Measurements from ENCODE around the gene LRRC4B. TPM values are rescaled to one million over a fixed set of nuclear protein-coding genes. Genes with fewer than 3 reads are reported as not detected.

Gene LRRC4B, protein sequence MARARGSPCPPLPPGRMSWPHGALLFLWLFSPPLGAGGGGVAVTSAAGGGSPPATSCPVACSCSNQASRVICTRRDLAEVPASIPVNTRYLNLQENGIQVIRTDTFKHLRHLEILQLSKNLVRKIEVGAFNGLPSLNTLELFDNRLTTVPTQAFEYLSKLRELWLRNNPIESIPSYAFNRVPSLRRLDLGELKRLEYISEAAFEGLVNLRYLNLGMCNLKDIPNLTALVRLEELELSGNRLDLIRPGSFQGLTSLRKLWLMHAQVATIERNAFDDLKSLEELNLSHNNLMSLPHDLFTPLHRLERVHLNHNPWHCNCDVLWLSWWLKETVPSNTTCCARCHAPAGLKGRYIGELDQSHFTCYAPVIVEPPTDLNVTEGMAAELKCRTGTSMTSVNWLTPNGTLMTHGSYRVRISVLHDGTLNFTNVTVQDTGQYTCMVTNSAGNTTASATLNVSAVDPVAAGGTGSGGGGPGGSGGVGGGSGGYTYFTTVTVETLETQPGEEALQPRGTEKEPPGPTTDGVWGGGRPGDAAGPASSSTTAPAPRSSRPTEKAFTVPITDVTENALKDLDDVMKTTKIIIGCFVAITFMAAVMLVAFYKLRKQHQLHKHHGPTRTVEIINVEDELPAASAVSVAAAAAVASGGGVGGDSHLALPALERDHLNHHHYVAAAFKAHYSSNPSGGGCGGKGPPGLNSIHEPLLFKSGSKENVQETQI
- total RNA-seq, result under 0.01 and 0.18 TPM in 2 replicates

DNA sequence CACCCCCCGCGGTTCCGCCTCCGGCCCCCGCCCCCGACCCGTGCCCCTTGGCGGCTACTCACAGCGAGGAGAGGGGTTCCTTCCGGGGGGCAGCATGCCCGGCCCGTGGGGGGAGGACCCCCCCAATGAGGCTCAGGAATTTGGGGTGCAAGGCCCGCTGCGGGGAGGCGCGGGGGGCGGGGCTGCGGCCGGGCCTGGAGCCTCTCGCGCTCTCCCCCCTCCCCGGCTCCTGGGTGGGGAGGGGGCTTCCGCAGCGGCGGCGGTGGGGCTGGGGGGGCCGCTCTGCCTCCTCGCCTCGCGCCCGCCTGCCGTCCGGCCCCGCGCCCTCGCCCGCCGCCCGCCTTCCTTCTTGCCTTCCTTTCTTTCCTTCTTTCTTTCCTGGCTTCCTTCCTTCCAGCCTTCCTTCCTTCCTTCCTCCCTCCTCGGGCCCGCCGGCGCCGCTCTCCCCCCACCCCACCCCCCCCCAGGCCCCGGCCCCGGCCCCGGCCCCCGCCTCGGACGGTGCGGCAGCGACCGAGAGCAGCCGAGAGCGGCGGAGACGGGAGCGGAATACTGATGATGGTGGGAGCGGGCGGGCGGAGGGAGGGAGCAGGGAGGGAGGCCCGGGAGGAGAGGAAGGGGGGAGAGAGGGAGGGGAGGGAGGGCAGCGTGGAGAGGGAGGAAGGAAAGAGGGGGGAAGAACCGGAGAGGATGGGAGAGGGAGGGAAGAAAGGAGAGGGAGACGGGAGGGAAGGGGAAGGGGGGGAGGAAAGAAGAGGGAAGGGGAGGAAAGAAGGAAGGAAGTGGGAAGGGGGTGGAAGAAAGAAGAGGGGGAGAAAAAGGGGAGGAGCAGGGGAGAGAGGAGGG is at the start of gene LRRC4B:
TSS of gene LRRC4B (minus strand) at position 554 of the 846 bp plus-strand sequence. CDS start 19,597 bp downstream, outside the sequence.

GRCh38 chr19:50513746-50514345 is 54.4 kb downstream of the LRRC4B start, which contains the start of gene ASPDH:
Gene ASPDH, minus strand, starts transcription at chr19:50513913. Its CDS starts 90 bp downstream, at chr19:50513823.

GRCh38 chr19:50511069-50511822 is 57.0 kb downstream of the LRRC4B start, which contains the start of gene JOSD2:
Gene JOSD2, minus strand, starts transcription at chr19:50511191. Its CDS starts 760 bp downstream, at chr19:50510431.

GRCh38 chr19:50476224-50476906 is 91.9 kb downstream of the LRRC4B start, which contains the start of the genes EMC10 and GARIN5A:
Gene EMC10, plus strand, starts transcription at chr19:50476507. Its CDS starts 38 bp downstream, at chr19:50476545.
Gene GARIN5A, minus strand, starts transcription at chr19:50476848. Its CDS starts 460 bp downstream, at chr19:50476388.

Other genes with a start within 250 kb of the LRRC4B start
- 0.16 and 0.90 TPM in 2 replicates for gene KCNC3, start 239.1 kb downstream of the LRRC4B start, total RNA-seq
- gene NAPSA, start 202.8 kb downstream of the LRRC4B start, total RNA-seq, result 0.16 TPM in 1 of 2 replicates, not detected in the other
- gene NR1H2, start 192.0 kb downstream of the LRRC4B start, total RNA-seq, result 88.1 and 95.9 TPM in 2 replicates
- gene POLD1, start 184.1 kb downstream of the LRRC4B start, total RNA-seq, result 15.9 and 18.2 TPM in 2 replicates
- not detected in 2 replicates for gene SPIB, start 149.5 kb downstream of the LRRC4B start, total RNA-seq
- gene MYBPC2, start 135.5 kb downstream of the LRRC4B start, total RNA-seq, result not detected in 2 replicates
- gene EMC10, start 91.9 kb downstream of the LRRC4B start, total RNA-seq, result 110 and 144 TPM in 2 replicates
- gene GARIN5A, start 91.6 kb downstream of the LRRC4B start, total RNA-seq, result not detected in 2 replicates
- 46.0 and 67.9 TPM in 2 replicates for gene JOSD2, start 57.2 kb downstream of the LRRC4B start, total RNA-seq
- gene ASPDH, start 54.5 kb downstream of the LRRC4B start, total RNA-seq, result not detected in 2 replicates
- gene SYT3, start 71.4 kb upstream of the LRRC4B start, total RNA-seq, result 0.16 TPM in 1 of 2 replicates, not detected in the other
- not detected in 2 replicates for gene C19orf81, start 81.0 kb upstream of the LRRC4B start, total RNA-seq
- 1.1 and 2.8 TPM in 2 replicates for gene SHANK1, start 151.4 kb upstream of the LRRC4B start, total RNA-seq
- 169 and 211 TPM in 2 replicates for gene CLEC11A, start 154.9 kb upstream of the LRRC4B start, total RNA-seq
- gene GPR32, start 202.0 kb upstream of the LRRC4B start, total RNA-seq, result not detected in 2 replicates
- not detected in 2 replicates for gene ACP4, start 222.0 kb upstream of the LRRC4B start, total RNA-seq